Large intestine (tissue), 3 donors: ENCODE measurements around the gene ETNPPL. TPM values are rescaled to one million over a fixed set of nuclear protein-coding genes. Genes with fewer than 3 reads are reported as not detected.

Source experiments
- DNase-seq, 2 donors: peaks; one replicate each; pipeline versions ENCODE4 v3.0.0 to v3.0.0-alpha.2; 2013
- H3K27ac ChIP-seq: one replicate; pipeline ENCODE4 v1.5.1; 2013; ENCODE audit warnings: low read length
- H3K27me3 ChIP-seq: 2 replicates; pipeline ENCODE4 v1.6.1; 2013; ENCODE audit warnings: low read length; ENCODE audit not compliant: control insufficient read depth, insufficient read depth
- H3K36me3 ChIP-seq: 2 replicates; pipeline ENCODE4 v1.6.1; 2013; ENCODE audit warnings: low read length; ENCODE audit not compliant: control insufficient read depth, insufficient read depth
- H3K4me1 ChIP-seq: one replicate; pipeline ENCODE4 v1.6.1; 2013; ENCODE audit warnings: low read length; ENCODE audit not compliant: control insufficient read depth, insufficient read depth
- H3K4me3 ChIP-seq: one replicate; pipeline ENCODE4 v1.5.1; 2013; ENCODE audit warnings: low read length
- H3K9me3 ChIP-seq: one replicate; pipeline ENCODE4 v1.6.1; 2013; ENCODE audit warnings: mild to moderate bottlenecking, low read depth, low read length, moderate library complexity; ENCODE audit not compliant: control insufficient read depth
- WGBS: methylation state at CpG from one replicate; pipeline ENCODE4 v1.1.5; 2013; ENCODE audit warnings: low lambda C conversion rate; ENCODE audit not compliant: insufficient coverage; 5-methylcytosine and 5-hydroxymethylcytosine counted together
- polyA plus RNA-seq: library from polyadenylated mRNA; unstranded; fragments of 120-200 nt; gene quantifications from one replicate; pipeline ENCODE4 v1.2.1, GENCODE V29; 2013

The ETNPPL gene
- polyA plus RNA-seq, 1 donor: 0.06 TPM

DNA sequence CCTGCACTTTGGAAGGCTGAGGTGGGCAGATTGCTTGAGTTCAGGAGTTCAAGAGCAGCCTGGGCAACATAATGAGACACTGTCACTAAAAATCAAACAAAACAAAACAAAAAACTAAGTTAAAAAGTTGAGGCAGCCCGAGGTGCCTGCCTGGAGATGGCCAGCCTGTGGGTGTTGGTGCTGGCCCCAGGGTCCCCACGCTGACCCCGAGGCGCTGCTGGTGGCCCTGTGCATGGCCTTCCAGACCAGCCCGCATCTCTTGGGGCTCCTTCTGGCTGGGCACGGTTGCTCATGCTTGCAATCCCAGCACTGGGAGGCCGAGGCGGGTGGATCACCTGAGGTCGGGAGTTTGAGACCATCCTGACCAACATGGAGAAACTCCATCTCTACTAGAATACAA is 4.4 kb downstream of the ETNPPL start:
- no CpG with 5 or more reads among the region's 9 CpGs for WGBS
- Histone ChIP-seq H3K27me3 (peaks cover 27% of the 10 kb centered on the region), H3K9me3 (no peaks in the 10 kb centered on the region), H3K36me3 (no peaks in the 10 kb centered on the region), H3K4me1 (no peaks in the 10 kb centered on the region), H3K4me3 (no peak overlapping the region), H3K27ac (no peak overlapping the region)
- no peak for DNase-seq

DNA sequence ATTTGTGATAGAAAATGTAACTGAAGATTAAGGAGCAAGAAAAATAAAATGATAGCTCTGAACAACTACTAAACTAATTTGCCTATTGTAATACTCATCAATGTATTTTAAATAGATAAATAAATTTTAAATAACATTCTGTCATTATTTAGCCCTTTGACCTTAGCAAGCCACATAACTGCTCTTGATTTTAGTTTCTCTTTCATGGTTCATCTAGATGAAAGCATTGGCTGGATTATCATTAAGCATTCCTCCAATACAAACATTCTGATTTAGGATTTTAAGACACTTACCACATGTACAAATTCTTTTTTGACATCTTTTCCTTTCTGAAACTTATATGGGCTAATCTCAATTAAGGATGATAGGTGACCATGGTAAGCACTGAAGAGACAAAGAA is 8.5 kb downstream of the ETNPPL start:
- Histone ChIP-seq H3K4me1 (no peaks in the 10 kb centered on the region), H3K27me3 (peaks cover 2% of the 10 kb centered on the region), H3K27ac (no peak overlapping the region), H3K4me3 (no peak overlapping the region), H3K36me3 (no peaks in the 10 kb centered on the region), H3K9me3 (no peaks in the 10 kb centered on the region)
- no peak for DNase-seq

DNA sequence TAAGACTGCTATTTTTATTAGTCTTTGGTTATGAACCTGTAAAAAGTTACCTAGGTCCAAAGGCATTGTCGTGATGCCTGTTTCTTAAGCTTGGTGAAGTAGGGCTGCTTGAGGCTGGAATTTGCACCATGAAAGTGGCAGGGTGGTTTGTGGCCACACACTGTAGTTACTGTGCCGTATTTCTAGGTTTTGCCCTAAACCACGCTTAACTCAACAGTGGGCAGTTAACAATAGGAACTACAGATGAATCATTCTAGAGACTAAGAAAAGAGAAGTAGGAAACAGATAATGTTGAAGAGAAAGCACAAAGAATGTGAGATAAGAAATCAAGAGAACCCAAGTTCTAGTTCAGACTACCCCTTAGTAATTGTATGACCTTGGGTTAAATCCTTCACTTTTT is 11.5 kb downstream of the ETNPPL start:
- WGBS: no CpG with 5 or more reads among the region's 3 CpGs
- Histone ChIP-seq H3K4me3 (no peak overlapping the region), H3K4me1 (no peaks in the 10 kb centered on the region)

DNA sequence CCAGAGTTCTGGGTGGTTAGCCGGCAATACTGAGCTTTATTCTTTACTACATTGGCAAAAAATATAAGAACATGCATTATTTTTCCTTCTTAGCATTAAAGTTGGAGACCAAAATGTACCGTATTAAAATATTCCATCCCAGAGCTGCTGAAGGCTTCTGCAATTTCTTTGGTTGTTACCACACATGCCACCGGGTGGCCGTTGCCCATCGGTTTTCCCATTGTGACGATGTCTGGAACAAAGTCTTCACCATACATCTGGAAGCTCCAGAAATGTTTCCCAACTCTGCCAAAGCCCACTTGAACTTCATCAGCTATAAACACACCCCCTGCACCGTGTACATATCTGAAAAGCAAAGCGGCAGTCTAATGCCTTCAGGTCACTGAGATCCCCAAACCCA is 13.7 kb downstream of the ETNPPL start:
- H3K4me1 ChIP-seq: no peaks in the 10 kb centered on the region
- no peak for DNase-seq
- WGBS: 71% methylated on average over 1 of the region's 8 CpGs
- no peaks in the 10 kb centered on the region for H3K9me3 ChIP-seq
- H3K4me3 ChIP-seq: no peak overlapping the region
- H3K36me3 ChIP-seq: no peaks in the 10 kb centered on the region
- H3K27ac ChIP-seq: no peak overlapping the region
- H3K27me3 ChIP-seq: no peaks in the 10 kb centered on the region

More for the DNA sequence above, 11.5 kb downstream of the ETNPPL start:
- no peak for DNase-seq
- Histone ChIP-seq H3K36me3 (no peaks in the 10 kb centered on the region), H3K9me3 (no peaks in the 10 kb centered on the region), H3K27ac (no peak overlapping the region), H3K27me3 (peaks cover 2% of the 10 kb centered on the region)

DNA sequence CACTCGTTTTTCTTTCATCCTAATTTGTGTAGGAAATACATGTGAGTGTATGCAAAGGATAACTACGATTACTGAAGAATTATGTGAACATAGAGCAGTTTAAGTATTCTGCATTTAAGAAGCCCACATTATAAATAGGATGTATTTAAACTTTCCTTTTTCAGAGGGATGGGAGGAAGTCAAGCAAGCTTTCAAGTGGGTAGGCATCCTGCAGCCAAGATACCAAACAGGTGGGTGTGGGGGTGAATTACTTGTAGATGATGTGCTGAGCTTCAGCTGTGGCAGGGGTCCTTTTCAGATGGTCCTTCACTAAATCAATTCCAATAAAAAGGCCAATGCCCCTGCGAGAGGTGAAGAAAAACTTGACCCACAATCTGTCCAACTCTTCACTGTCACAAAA is 16.3 kb downstream of the ETNPPL start:
- Histone ChIP-seq H3K36me3 (no peaks in the 10 kb centered on the region), H3K4me3 (no peak overlapping the region), H3K4me1 (no peaks in the 10 kb centered on the region), H3K27ac (no peak overlapping the region), H3K9me3 (no peaks in the 10 kb centered on the region), H3K27me3 (no peaks in the 10 kb centered on the region)
- WGBS: no CpG with 5 or more reads among the region's 3 CpGs
- DNase-seq: no peak

DNA sequence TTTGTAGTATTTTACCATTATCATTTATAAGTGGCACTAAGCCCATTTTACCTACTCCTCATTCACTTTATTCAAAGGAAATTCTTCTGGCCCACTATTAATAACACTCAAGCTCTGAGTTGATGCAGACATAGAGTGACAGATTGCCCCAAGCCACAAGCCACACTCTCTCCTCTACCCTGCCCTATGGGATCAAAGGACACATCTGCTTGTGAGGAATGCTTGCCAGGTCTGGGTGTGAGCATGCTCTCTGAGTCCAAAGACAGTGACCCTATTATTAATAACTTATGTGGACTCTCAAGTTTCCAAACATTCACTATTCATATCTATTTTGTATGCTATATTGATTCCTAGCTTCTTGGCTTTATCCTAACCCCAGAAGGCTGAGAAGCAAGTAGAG is 18.5 kb downstream of the ETNPPL start:
- Histone ChIP-seq H3K36me3 (no peaks in the 10 kb centered on the region), H3K27ac (no peak overlapping the region), H3K4me3 (no peak overlapping the region), H3K27me3 (no peaks in the 10 kb centered on the region), H3K9me3 (no peaks in the 10 kb centered on the region), H3K4me1 (no peaks in the 10 kb centered on the region)
- DNase-seq: peak; percentile 16 to 42

DNA sequence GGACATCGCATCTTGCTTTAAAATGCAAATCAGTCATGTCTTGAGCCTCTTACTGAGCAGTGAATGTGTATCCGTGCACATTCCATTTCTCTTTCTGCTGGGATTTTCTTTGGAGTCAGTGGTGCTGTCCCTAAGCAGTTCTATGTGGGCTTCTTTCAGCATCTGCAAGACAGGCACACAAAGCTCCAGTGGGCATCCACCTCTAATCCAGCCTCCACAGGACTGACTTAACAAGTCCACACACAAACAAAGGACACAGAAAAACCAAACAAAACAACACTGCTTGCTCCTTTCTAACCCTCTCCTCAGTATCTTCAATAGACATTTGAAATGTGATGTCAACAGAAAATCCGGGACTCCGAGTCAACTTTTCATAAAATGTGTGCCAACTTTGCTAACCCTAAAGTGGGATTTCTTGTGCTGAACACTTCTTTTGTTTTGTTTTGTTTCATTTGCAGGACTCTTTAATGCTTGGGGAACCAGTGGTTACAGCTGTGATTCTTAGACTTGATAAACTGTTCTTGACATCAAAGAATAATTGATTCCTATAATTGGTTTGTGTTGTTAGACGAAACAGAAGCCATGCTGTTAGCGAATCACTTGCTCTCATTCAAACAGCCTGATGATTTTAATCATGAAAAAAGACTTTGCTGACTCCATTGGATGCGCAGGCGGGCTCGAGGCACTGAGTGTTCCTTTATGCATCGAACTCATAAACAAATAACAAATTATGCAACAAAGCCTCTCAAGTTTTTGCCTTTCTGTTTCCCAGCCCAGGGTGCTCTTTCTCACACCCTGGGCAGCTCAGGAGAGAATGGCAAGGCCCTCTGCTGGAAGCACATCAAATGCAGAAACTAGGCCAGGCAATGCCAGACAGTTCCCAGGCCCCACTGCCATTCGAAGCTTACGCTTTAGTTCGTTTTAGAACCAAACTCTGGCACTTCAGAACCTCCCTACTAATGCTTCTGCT is 20.1 kb downstream of the ETNPPL start:
- WGBS: 80% methylated on average over 3 of the region's 13 CpGs
- Histone ChIP-seq H3K4me3 (no peak overlapping the region), H3K9me3 (no peaks in the 10 kb centered on the region), H3K27me3 (no peaks in the 10 kb centered on the region), H3K27ac (no peak overlapping the region), H3K36me3 (no peaks in the 10 kb centered on the region), H3K4me1 (no peaks in the 10 kb centered on the region)
- DNase-seq: no peak

DNA sequence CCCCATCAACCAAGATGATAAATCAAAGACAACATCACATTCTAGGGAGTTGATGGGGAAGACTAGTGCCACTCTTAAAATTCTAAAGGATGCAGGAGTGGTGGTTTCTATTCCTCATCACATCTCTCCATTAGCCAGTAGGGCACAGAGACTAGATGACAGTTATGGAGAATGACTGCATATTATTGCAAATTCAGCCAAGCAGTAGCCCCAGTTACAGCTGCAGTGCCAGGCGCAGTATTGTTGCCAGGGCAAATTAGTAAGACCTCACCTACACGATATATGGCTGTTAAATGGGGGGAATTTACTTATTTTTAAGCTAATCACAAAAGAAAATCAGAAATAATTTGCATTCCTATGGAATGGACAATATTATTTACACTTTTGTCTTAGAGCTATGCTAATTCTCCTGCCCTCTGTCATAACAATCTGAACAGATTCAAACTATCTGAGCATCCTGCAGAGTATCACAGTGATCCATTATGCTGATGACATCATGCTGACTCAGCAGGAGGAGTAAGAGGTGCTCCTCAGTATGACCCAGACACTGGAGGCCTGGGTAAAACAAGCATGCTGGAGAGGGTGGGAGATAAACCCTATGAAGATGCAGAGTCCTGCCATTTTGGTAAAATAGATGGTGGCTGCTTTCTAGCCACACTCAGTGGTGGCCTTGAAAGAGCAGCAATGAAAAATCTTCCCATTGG is 24.7 kb downstream of the ETNPPL start:
- Histone ChIP-seq H3K27ac (no peak overlapping the region), H3K36me3 (no peaks in the 10 kb centered on the region), H3K4me1 (no peaks in the 10 kb centered on the region), H3K9me3 (no peaks in the 10 kb centered on the region), H3K27me3 (no peaks in the 10 kb centered on the region), H3K4me3 (no peak overlapping the region)
- no peak for DNase-seq
- 75% methylated on average over 2 of the region's 2 CpGs for whole genome bisulfite sequencing

DNA sequence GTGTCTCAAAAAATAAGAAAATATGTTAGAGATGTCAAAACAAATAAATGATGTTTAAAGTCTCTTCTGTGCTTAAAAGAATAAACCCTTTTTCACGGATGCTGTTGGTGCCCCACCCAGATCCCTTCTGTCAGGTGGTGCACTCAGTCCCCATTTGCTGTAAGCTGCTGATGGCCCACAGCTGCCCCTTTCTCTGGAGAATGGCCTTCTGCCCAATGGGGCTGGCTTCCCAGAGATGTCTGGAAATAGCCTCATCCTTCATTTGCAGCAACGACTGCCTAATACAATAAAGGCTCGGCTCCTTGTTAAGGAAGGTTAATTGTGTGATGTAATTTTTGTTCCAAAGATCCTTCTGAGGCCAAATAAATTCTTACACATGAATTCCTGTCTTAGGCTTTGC is 31.8 kb downstream of the ETNPPL start:
- Histone ChIP-seq H3K27me3 (no peaks in the 10 kb centered on the region), H3K9me3 (peaks cover 5% of the 10 kb centered on the region), H3K36me3 (no peaks in the 10 kb centered on the region), H3K4me1 (no peaks in the 10 kb centered on the region), H3K27ac (no peak overlapping the region), H3K4me3 (no peak overlapping the region)
- no CpG with 5 or more reads among the region's 3 CpGs for WGBS
- DNase-seq: no peak

DNA sequence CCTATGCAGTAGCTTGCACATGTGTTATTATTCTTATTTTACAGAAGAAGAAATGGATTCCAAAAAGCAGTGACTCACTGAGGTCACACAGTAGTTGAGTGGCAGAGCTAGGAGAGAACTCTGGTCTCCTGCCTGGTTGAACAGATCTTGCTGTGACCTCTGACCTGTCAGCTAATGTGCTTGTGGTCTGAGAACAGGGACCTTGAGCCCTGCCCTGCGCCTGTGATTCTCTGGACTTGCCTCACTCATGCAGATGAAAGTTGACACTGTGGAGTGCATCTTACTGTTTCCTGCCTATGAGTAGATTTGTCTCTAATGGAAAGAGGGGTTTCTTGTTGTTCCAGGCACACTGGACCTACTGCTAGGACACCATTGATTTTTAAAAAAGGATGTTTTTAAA is 32.3 kb downstream of the ETNPPL start:
- H3K27me3 ChIP-seq: no peaks in the 10 kb centered on the region
- H3K9me3 ChIP-seq: peaks cover 8% of the 10 kb centered on the region
- H3K4me1 ChIP-seq: no peaks in the 10 kb centered on the region
- no peaks in the 10 kb centered on the region for H3K36me3 ChIP-seq
- no CpG with 5 or more reads among the region's 1 CpG for WGBS
- no peak overlapping the region for H3K27ac ChIP-seq
- H3K4me3 ChIP-seq: no peak overlapping the region
- DNase-seq: no peak
